Neural progenitor cell (in vitro differentiated cells): ENCODE data around the gene RPS6KB1. TPM values are rescaled to one million over a fixed set of nuclear protein-coding genes. Genes with fewer than 3 reads are reported as not detected.

Source experiments
- small RNA-seq: library from RNA; depleted of rRNA; stranded (forward); fragments of <200 nt; gene quantifications from one replicate; pipeline ENCODE3, GENCODE V24; 2015
- total RNA-seq: library from RNA; depleted of rRNA; stranded (reverse); fragments of >200 nt; gene quantifications from 2 replicates; pipeline ENCODE4 v1.2.3, GENCODE V29; 2015; ENCODE audit warnings: low replicate concordance

The RPS6KB1 gene
- total RNA-seq, 1 donor from 2014 or later, result 18.7 TPM

Small RNA genes within 50 kb of the gene (small RNA-seq; reads per million reads assigned to genes)
- gene RNU6-450P (not detected), gene RPS29P21 (not detected)

Other genes starting within 250 kb of the RPS6KB1 start
- gene PTRH2, start 185.7 kb upstream of the RPS6KB1 start, total RNA-seq, result 15.3 and 17.6 TPM in 2 replicates
- gene VMP1, start 185.5 kb upstream of the RPS6KB1 start, total RNA-seq, result 62.1 and 64.8 TPM in 2 replicates
- gene TUBD1, start 178 bp upstream of the RPS6KB1 start, total RNA-seq, result 15.5 and 32.6 TPM in 2 replicates
- gene RNFT1, start 71.6 kb downstream of the RPS6KB1 start, total RNA-seq, result 15.8 and 20.5 TPM in 2 replicates
- gene HEATR6, start 185.8 kb downstream of the RPS6KB1 start, total RNA-seq, result 49.4 and 54.2 TPM in 2 replicates